ENCODE results near the gene TEX38.
"Not testable (repeated sequence)": the region's sequence is repeated elsewhere in the genome, so short reads cannot be mapped to it uniquely, and the experiment has no call there.

- TF ChIP-seq CTCF, POLR2A (IDR thresholded peaks at IDR 0.05): not testable (repeated sequence)
Measured at GRCh38 chr1:46694676-46695075, 23.0 kb downstream of the TEX38 start.
